ENCODE measurements around the gene ERFL.

Gene ERFL

DNA sequence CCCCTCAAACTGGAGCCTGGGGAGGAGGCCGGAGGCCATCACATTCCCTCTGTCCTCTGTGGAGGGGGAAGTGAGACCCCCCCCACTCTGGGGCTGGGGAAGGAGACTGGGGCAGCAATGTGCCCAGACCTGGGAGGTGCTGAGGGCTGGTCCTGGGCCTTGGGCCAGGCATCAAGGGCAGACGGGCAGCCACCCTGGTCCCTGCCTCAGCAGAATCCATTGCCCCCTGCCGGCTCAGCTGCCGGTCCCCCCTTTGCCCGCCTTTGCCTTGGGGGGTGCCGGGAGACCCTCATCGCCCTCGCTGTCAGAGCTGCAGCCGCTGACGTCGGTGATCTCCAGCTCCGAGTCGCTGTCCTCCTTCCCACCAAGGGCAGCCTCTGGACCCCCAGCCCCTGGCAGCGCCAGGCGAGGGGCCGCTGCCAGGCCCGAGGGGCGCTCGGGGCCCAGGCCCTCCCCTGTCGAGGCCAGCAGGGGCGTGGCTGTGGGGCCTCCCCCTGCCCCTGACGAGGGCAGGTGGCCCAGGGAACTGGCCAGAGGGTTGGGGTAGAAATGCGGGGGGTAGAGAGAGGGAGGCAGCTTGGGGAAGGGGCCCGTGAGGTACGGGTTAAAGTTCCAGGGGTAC, 20.1 kb downstream of the ERFL start:
- no peak for DNase-seq (ENCODE audit: low read depth, low spot score)
- H3K4me3 ChIP-seq (ENCODE audit: low read depth, low read length): no peak overlapping the region
- TF ChIP-seq CTCF (IDR thresholded peaks at IDR 0.05; ENCODE audit: insufficient read depth, low read length, missing control alignments): no peak
- POLR2A ChIA-PET: no interaction called here
- CTCF ChIA-PET: interaction anchor here (1.1 kb wide), 1 partner anchor 20 kb away, joined by 3 read pairs; no protein-coding TSS in a partner anchor

DNA sequence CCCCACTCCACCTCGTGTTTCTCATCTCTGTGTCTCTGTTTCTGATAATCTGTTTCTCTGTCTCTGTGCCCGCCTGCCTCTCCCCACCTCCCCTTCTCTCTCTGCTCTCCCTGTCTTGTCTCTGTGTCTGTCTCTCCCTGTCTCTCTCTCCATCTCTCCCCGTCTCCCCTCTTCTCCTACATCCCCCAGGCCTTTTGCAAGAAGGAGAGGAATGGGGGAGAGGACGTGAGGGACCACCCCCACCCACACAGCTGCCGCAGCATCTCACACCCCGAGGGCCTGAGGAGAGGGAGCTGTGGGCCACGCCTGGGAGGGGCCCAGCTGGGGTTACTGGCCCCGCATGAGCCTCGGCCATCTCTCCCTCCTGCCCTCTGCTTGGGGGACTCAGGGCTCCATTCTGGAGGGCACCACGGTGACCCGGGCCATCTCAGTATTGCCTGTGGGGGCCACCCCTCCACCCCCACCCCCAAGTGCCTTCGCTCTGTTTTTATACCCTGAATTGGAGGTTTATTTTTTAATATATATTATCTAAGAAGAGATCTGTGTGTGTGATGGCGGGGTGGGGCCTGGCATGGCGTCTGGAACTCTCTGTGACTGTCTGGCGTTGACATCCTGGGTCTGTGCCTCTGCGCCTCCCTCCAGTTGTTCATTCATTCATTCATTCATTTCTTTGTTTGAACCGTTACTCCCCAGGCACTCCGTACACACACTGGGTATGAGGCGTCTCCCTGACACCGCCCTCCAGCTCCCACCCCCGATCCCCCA, 21.2 kb downstream of the ERFL start:
- no peak overlapping the region for H3K4me3 ChIP-seq (ENCODE audit: low read depth, low read length)
- DNase-seq (ENCODE audit: low read depth, low spot score): no peak
- CTCF ChIA-PET: no interaction called here
- TF ChIP-seq CTCF (IDR thresholded peaks at IDR 0.05; ENCODE audit: insufficient read depth, low read length, missing control alignments): no peak
- POLR2A ChIA-PET: no interaction called here

DNA sequence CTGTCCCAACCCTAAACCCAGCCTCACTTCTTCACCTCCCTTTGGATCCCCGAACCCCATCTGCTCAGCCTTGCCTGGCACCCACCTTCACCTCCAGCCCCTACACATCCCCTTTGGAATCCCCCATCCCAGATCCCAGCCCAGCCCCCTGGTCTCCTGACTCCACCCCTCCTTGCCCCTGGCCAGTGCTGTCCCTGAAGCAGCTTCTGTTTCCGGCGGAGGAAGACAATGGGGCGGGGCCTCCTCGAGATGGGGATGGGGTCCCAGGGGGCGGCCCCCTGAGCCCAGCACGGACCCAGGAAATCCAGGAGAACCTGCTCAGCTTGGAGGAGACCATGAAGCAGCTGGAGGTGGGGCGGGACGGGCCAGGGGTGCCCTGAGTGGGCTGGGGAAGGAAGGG, 22.0 kb downstream of the ERFL start:
- no peak for TF ChIP-seq CTCF (IDR thresholded peaks at IDR 0.05; ENCODE audit: insufficient read depth, low read length, missing control alignments)
- ChIA-PET CTCF (no interaction called here), POLR2A (no interaction called here)
- DNase-seq (ENCODE audit: low read depth, low spot score): no peak
- no peak overlapping the region for H3K4me3 ChIP-seq (ENCODE audit: low read depth, low read length)

DNA sequence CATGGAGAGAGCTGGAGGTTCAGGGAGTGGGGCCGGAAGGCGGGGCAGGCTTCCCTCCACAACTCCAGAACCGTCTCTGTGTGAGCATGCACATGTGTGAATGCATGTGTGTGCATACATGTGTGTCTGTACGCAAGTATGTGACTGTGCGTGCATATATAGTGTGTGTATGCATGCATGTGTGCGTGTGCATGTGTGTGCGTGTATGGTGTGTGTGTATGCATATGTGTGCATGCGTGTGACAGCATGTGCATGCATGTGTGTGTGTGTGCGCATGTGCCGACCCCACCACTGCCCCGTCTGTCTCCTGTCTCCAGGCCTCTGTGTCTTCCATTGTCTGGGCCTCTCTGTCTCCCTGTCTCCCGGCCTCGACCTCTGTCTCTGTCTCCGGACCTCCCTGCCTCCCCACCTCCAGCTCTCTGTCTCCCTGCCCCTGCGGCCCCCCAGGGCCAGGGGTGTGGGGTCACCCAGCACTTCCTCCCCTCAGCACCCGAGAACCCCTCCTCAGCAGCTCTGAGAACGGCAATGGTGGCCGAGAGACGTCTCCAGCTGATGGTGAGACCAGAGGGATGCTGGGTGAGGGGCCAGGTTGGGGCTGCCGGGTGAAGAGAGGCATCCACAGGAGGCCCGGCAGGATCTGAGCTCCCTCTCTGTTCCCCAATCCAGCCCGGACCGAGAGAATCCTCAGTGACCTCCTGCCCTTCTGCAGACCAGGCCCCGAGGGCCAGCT, 22.8 kb downstream of the ERFL start:
- no peak for DNase-seq (ENCODE audit: low read depth, low spot score)
- TF ChIP-seq CTCF (IDR thresholded peaks at IDR 0.05; ENCODE audit: insufficient read depth, low read length, missing control alignments): no peak
- POLR2A ChIA-PET: no interaction called here
- CTCF ChIA-PET: no interaction called here
- H3K4me3 ChIP-seq (ENCODE audit: low read depth, low read length): no peak overlapping the region

DNA sequence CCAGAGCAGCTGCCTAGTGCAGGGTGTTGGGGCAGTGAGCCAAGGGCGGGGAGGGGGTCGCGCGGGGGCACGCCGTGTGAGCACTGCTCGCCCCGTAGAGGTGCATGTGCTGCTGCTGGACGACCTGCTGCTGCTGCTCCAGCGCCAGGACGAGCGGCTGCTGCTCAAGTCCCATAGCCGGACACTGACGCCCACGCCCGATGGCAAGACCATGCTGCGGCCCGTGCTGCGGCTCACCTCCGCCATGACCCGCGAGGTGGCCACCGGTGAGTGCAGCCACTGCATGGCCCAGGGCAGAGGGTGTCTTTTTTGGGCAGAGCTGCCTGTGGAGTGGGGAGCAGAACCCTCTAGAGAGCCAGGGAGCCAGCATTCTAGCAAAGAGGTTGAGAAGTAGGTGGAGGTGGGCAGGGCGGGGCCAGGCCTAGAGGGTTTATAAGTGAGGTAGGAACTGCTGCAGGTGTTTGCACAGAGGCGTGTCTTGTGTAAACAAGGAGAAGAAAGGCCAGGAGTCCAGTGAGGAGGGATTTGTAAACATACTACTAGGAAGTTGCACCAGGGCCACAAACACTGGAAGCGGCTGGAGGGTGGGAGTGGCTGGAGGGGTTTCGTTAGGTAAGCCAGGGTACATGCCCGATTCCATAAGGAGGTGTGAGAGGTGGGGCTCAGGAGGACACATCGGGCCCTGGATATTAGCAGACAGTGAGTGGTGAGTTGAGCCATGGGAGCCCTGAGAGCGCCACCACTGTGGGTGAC, 24.0 kb downstream of the ERFL start:
- H3K4me3 ChIP-seq (ENCODE audit: low read depth, low read length): no peak overlapping the region
- POLR2A ChIA-PET: no interaction called here
- TF ChIP-seq CTCF (IDR thresholded peaks at IDR 0.05; ENCODE audit: insufficient read depth, low read length, missing control alignments): no peak
- CTCF ChIA-PET: no interaction called here
- DNase-seq (ENCODE audit: low read depth, low spot score): no peak
